Esophagus muscularis mucosa (tissue), 4 donors: ENCODE measurements around the gene ITGB3BP. TPM values are rescaled to one million over a fixed set of nuclear protein-coding genes. Genes with fewer than 3 reads are reported as not detected.

Experiments used
- DNase-seq: peaks from one replicate; pipeline ENCODE4 v3.0.0-alpha.2; 2017; ENCODE audit errors: extremely low spot score
- H3K27ac ChIP-seq, 4 donors: fragments of 200-600 bp; sonication (generic); replicated peaks in 1 of 4; 1 replicate in 3 of 4; 2 replicates in 1 of 4; pipeline ENCODE4 v1.5.1; 2016 to 2019; ENCODE audit warnings: mild to moderate bottlenecking in 1 of 4
- H3K27me3 ChIP-seq, 4 donors: fragments of 200-600 bp; sonication (generic); one replicate each; pipeline versions ENCODE4 v1.5.1 to v1.6.0; 2016 to 2019
- H3K36me3 ChIP-seq, 4 donors: fragments of 200-600 bp; sonication (generic); one replicate each; pipeline ENCODE4 v1.5.1; 2016 to 2019
- H3K4me1 ChIP-seq, 4 donors: fragments of 200-600 bp; sonication (generic); one replicate each; pipeline ENCODE4 v1.5.1; 2016 to 2019
- H3K4me3 ChIP-seq, 4 donors: fragments of 200-600 bp; sonication (generic); 1 replicate in 2 of 4; 2 replicates in 2 of 4; pipeline ENCODE4 v1.5.1; 2016 to 2019; ENCODE audit warnings: mild to moderate bottlenecking in 4 of 4, moderate library complexity in 1 of 4
- H3K9me3 ChIP-seq, 4 donors: fragments of 200-600 bp; sonication (generic); 1 replicate in 3 of 4; 2 replicates in 1 of 4; pipeline ENCODE4 v1.5.1; 2016 to 2019
- CTCF ChIP-seq, 3 experiments: fragments of 200-600 bp in 2 of 3; fragments of 450-650 bp in 1 of 3; sonication (generic) in 2 of 3; IDR thresholded peaks; one replicate each; pipeline ENCODE4 v1.5.1; 2017 to 2019; ENCODE audit warnings: antibody characterized with exemption in 3 of 3, mild to moderate bottlenecking in 2 of 3, moderate library complexity in 1 of 3
- EP300 ChIP-seq: sonication (generic); formaldehyde crosslinking; IDR thresholded peaks from one replicate; pipeline ENCODE4 v1.6.1; 2017; ENCODE audit warnings: antibody characterized with exemption
- POLR2A ChIP-seq: fragments of 450-650 bp; IDR thresholded peaks from one replicate; pipeline ENCODE4 v1.6.1; 2017; ENCODE audit warnings: antibody characterized with exemption, moderate library complexity, mild to moderate bottlenecking, low read depth
- POLR2AphosphoS5 ChIP-seq, 2 donors: sonication (generic); formaldehyde crosslinking; IDR thresholded peaks; one replicate each; pipeline ENCODE4 v1.6.1; 2017; ENCODE audit warnings: antibody characterized with exemption in 2 of 2
- WGBS: methylation state at CpG from one replicate; pipeline ENCODE4 v1.1.5; 2018; 5-methylcytosine and 5-hydroxymethylcytosine counted together
- intact Hi-C: fragments of 100-400 bp; cut with DNase I; formaldehyde crosslinking; loops from one replicate; pipeline ENCODE4 v1.15.1; 2023
- total RNA-seq, 4 donors: library from RNA; depleted of rRNA; stranded (reverse); fragments of >200 nt; gene quantifications; one replicate each; pipeline versions ENCODE4 v1.1.0 to v1.2.1, GENCODE V29; 2016

The ITGB3BP gene
- total RNA-seq, 4 donors from 2014 or later, result 6.8 to 38.2 (median 11.1) TPM

- H3K27ac ChIP-seq, result no peak overlapping the region
- no peaks in the 10 kb centered on the region for H3K27me3 ChIP-seq
- no peak for DNase-seq
- H3K9me3 ChIP-seq, result peaks cover 0 to 8% (median 2%) of the 10 kb centered on the region in 4 donors
- WGBS, result 97% methylated on average over 3 of the region's 3 CpGs
- no peaks in the 10 kb centered on the region for H3K4me1 ChIP-seq
- no peaks in the 10 kb centered on the region for H3K36me3 ChIP-seq
- intact Hi-C loops, result loop anchor here (5.0 kb wide), 1 partner anchor 71 kb away; no protein-coding TSS in a partner anchor
- H3K4me3 ChIP-seq, result no peak overlapping the region
- TF ChIP-seq POLR2AphosphoS5 (IDR thresholded peaks at IDR 0.05) (no peak), CTCF (IDR thresholded peaks at IDR 0.05) (peak; percentile 36 to 61 (median 43))
Observed at GRCh38 chr1:63466759-63467158, 56.3 kb downstream of the ITGB3BP start.

GRCh38 chr1:63466181-63466580, 56.8 kb downstream of the ITGB3BP start:
- Histone ChIP-seq H3K27me3 (no peaks in the 10 kb centered on the region), H3K4me3 (no peak overlapping the region), H3K27ac (no peak overlapping the region), H3K9me3 (peaks cover 0 to 13% (median 5%) of the 10 kb centered on the region in 4 donors), H3K4me1 (no peaks in the 10 kb centered on the region), H3K36me3 (no peaks in the 10 kb centered on the region)
- no peak for TF ChIP-seq EP300
- TF ChIP-seq CTCF (IDR thresholded peaks at IDR 0.05), result no peak
- TF ChIP-seq POLR2AphosphoS5 (IDR thresholded peaks at IDR 0.05), result no peak
- no peak for TF ChIP-seq POLR2A
- DNase-seq, result no peak
- WGBS, result 84% methylated on average over 7 of the region's 7 CpGs
- intact Hi-C loops, result loop anchor here (5.0 kb wide), 1 partner anchor 71 kb away; no protein-coding TSS in a partner anchor

- Histone ChIP-seq H3K4me1 (no peaks in the 10 kb centered on the region), H3K36me3 (no peaks in the 10 kb centered on the region), H3K27ac (no peak overlapping the region), H3K4me3 (no peak overlapping the region), H3K27me3 (no peaks in the 10 kb centered on the region), H3K9me3 (peaks cover 0 to 13% (median 5%) of the 10 kb centered on the region in 4 donors)
- 76% methylated on average over 3 of the region's 3 CpGs for WGBS
- no peak for DNase-seq
- no peak for TF ChIP-seq CTCF (IDR thresholded peaks at IDR 0.05)
- TF ChIP-seq EP300, result no peak
- no peak for TF ChIP-seq POLR2A
- no peak for TF ChIP-seq POLR2AphosphoS5 (IDR thresholded peaks at IDR 0.05)
- intact Hi-C loops, result no loop called here
Observed at GRCh38 chr1:63463248-63463647, 59.8 kb downstream of the ITGB3BP start.

GRCh38 chr1:63461661-63462230, 61.3 kb downstream of the ITGB3BP start:
- Histone ChIP-seq H3K27me3 (no peaks in the 10 kb centered on the region), H3K36me3 (no peaks in the 10 kb centered on the region), H3K4me1 (no peaks in the 10 kb centered on the region), H3K9me3 (peaks cover 0 to 13% (median 5%) of the 10 kb centered on the region in 4 donors), H3K4me3 (no peak overlapping the region), H3K27ac (no peak overlapping the region)
- intact Hi-C loops, result no loop called here
- WGBS, result 96% methylated on average over 1 of the region's 1 CpG
- no peak for DNase-seq
- TF ChIP-seq CTCF (IDR thresholded peaks at IDR 0.05) (no peak), POLR2A (no peak), POLR2AphosphoS5 (IDR thresholded peaks at IDR 0.05) (no peak), EP300 (no peak)

- H3K9me3 ChIP-seq, result peaks cover 0 to 13% (median 5%) of the 10 kb centered on the region in 4 donors
- H3K4me3 ChIP-seq, result no peak overlapping the region
- intact Hi-C loops, result no loop called here
- H3K36me3 ChIP-seq, result no peaks in the 10 kb centered on the region
- no peak for DNase-seq
- H3K27me3 ChIP-seq, result no peaks in the 10 kb centered on the region
- H3K27ac ChIP-seq, result no peak overlapping the region
- H3K4me1 ChIP-seq, result no peaks in the 10 kb centered on the region
- no peak for TF ChIP-seq POLR2A
Observed at GRCh38 chr1:63458750-63459149, 64.3 kb downstream of the ITGB3BP start.
